GM21529 (cell line): ENCODE measurements around the gene C15orf40.
A peak's percentile ranks its signal among the peaks of the same experiment; 100 is the strongest.
"Not testable (repeated sequence)": the region's sequence is repeated elsewhere in the genome, so short reads cannot be mapped to it uniquely, and the experiment has no call there.

ENCODE experiments used
- ATAC-seq: cut with Tn5 transposase; IDR thresholded peaks from one replicate; pipeline ENCODE4 v1.9.1; 2021; ENCODE audit not compliant: unreplicated experiment

C15orf40 gene

GRCh38 chr15:82952158-82953081, 59.0 kb downstream of the C15orf40 start, which contains the start of gene HOMER2:
TSS of gene HOMER2 (minus strand) at chr15:82952720. CDS start at chr15:82952535, 185 bp downstream.
- ATAC-seq: no peak

- no peak for ATAC-seq
Observed at GRCh38 chr15:82951472-82952157, 59.8 kb downstream of the C15orf40 start.

DNA sequence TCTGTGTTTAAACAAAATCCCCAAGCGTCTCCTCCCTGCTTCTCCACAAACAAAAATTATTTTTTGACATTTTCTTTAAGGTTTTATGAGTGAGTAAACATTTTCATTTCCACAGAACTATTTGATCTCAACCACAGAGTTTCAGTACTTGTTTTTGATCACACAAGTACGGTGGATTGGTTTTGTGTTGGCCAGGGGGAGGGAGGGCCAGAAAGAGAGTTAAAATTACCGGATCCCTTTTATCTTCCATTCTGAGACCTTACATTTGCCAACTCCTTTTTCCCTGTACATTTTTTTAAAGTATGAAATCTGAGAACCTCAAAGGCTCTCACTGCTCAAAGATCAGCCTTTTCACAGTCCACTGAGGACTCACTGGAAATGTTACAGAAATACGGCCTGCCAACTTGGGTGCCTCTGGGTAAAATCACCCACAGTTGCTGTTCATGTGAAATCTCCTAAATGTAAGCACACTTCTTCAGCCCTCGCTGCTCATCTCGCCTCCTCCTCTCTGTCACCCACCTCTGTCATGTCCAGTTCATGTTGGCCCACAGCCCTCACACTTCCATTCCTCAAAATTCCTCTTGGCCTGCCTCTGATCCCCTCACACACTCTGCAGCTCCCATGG, 60.6 kb downstream of the C15orf40 start:
- peak; percentile 73 for ATAC-seq

DNA sequence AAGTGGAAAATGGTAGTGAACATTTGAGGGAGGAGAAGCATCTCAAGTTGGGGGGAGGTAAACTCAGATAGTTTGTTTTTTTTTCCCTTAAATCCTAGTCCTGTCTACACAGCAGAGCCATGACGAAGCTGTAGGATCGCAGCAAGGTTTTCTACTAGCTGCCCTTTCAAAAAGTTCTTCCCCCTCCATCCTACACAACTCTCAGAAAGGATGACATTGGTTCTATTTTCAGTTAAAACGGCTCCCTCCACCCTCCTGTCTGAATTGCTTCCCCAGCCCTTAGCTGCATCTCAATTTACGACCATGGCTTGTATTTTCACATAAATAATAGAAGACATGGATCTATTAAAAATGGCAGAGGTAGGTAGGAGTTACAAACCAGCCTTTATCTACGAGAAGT, 61.1 kb downstream of the C15orf40 start:
- no peak for ATAC-seq

DNA sequence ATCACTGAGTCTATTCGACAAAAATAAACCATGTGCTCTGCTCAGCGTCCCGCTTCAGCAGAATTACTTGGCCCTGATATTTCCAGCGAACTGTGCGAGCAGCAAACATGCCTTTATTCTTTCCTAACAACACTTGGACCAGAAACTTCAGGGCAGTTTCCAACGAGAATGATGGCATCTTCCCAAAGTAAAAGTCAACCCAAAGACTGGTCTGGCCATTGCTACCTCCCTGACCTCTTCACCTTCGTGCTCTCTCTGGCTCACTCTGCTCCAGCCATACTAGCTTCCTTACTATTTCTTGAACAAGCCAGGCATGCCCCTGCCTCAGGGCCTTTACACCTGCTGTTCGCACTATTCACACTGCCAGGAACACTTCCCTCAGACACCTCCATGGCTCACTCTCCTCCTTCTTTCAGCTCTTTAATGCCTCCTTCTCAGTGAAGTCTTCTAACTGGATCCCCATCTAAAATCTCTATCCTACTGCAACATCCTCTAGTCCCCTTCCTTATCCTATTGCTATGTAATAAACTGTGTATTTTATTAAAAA, 65.2 kb downstream of the C15orf40 start:
- ATAC-seq: no peak

- ATAC-seq: no peak
Observed at GRCh38 chr15:82945326-82945725, 66.1 kb downstream of the C15orf40 start.

DNA sequence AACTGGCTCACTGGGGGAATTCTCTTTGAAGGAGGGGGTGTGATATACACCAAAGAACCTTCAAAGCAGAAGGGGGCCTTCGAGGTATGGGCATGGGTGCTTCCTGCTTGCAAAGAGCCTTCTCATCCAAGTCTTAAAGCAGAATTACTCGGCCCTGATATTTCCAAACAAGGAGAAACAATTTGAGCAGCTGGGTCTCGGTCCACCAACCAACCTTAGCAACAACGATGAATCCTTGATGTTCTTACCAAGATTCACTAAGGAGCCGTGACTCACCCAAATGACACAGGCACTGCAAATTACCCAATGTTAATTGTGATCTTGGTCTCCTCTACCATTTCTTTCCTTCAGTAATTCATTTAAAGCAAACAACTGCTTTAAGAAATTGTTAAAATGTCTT, 66.6 kb downstream of the C15orf40 start:
- ATAC-seq: no peak

- ATAC-seq: no peak
Observed at GRCh38 chr15:82944056-82944455, 67.4 kb downstream of the C15orf40 start.

DNA sequence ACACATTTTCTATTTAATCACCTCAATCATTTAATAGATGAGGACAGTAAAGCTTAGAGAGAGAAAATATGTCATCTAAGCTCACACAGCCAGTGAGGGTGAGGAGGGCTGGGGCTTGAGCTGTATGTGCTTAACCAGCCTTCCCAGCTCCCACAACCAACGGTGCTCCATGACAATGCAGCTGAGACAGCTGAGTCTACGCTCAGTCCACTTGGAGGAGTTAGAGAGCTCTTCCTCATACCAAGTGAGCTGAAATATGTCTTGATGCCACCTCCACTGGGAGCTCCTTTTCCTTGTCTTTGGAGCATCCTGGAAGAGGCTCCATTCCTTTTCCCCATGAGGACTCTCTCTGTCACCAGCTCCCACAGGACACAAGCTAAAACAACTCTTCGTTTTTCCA, 68.3 kb downstream of the C15orf40 start:
- no peak for ATAC-seq

DNA sequence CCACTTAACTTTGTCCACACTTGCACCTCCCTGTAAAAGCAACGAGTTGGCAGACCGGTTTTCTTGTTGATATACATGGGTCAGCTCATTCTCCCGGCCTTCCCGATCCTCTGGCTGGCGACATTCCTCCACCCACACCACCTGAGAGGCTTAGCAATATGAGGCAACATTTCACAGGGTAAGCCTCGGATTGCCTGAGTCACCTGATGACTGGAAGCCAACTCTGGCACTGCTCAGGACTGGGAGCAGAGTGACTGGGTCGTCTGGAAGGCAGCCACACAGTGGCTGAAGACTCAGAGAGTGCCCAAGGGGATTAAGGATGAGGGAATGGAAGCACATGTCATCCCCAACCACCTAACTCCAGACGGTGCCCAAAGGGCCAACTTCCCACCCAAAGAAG, 68.7 kb downstream of the C15orf40 start:
- no peak for ATAC-seq

DNA sequence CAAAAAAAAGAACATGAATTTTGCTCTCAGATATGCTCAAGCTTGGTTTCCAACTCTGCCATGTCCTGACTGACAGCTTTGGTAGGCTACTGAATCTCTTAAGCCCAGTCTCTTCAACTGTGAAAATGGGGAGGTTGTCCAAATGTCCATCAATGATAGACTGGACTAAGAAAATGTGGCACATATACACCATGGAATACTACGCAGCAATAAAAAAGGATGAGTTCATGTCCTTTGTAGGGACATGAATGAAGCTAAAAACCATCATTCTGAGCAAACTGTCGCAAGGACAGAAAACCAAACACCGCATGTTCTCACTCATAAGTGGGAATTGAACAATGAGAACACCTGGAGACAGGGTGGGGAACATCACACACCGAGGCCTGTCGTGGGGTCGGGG, 71.8 kb downstream of the C15orf40 start:
- ATAC-seq: not testable (repeated sequence)
